IMR-90 (cell line): Measurements from ENCODE around the gene CA11. TPM values are rescaled to one million over a fixed set of nuclear protein-coding genes. Genes with fewer than 3 reads are reported as not detected.

ENCODE experiments used
- ATAC-seq: fragments of 200-7000 bp; cut with Tn5 transposase; 2 replicates; pipeline ENCODE4 v1.9.1; 2020; ENCODE audit warnings: low read depth, mild to moderate bottlenecking, moderate library complexity
- BruUV-seq: library from RNA; stranded (reverse); fragments of 400-500 nt; replicated peaks from 2 replicates; lab custom pipeline; 2021; lab: Mats Ljungman, UMichigan
- CTCF ChIA-PET: fragments of 300-600 bp; formaldehyde crosslinking; extraction: SDS; loops from one replicate; lab custom pipeline; 2021; ENCODE audit warnings: antibody characterized with exemption; lab: Yijun Ruan, JAX
- POLR2A ChIA-PET: fragments of 300-600 bp; sonication (Branson Sonifier 250); formaldehyde crosslinking; loops from one replicate; lab custom pipeline; 2022; ENCODE audit warnings: antibody characterized with exemption; ENCODE audit not compliant: unreplicated experiment; lab: Charles Lee
- DNase-seq: peaks from one replicate; pipeline ENCODE4 v3.0.0; 2013
- H2AFZ ChIP-seq: replicated peaks from 2 replicates; pipeline ENCODE3; 2013; ENCODE audit warnings: low read length, mild to moderate bottlenecking; ENCODE audit not compliant: poor library complexity
- H2AK5ac ChIP-seq: 2 replicates; pipeline ENCODE4 v1.6.1; 2013; ENCODE audit warnings: low read depth, low read length, inconsistent platforms
- H2AK9ac ChIP-seq: replicated peaks from 2 replicates; pipeline ENCODE3; 2013; ENCODE audit warnings: mild to moderate bottlenecking, low read depth, low read length, moderate library complexity; ENCODE audit not compliant: poor library complexity
- H2BK120ac ChIP-seq: 2 replicates; pipeline ENCODE4 v1.6.1; 2013; ENCODE audit warnings: low read depth, low read length, inconsistent platforms
- H2BK15ac ChIP-seq: 3 replicates; pipeline ENCODE4 v1.6.1; 2013; ENCODE audit warnings: low read depth, low read length, inconsistent platforms
- H2BK20ac ChIP-seq: 2 replicates; pipeline ENCODE4 v1.6.1; 2013; ENCODE audit warnings: low read depth, mild to moderate bottlenecking, inconsistent platforms, low read length, moderate library complexity
- H2BK5ac ChIP-seq: 2 replicates; pipeline ENCODE4 v1.6.1; 2013; ENCODE audit warnings: mild to moderate bottlenecking, low read depth, low read length, inconsistent platforms; ENCODE audit not compliant: poor library complexity, severe bottlenecking
- H3K14ac ChIP-seq: replicated peaks from 2 replicates; pipeline ENCODE4 v1.6.1; 2013; ENCODE audit warnings: low read depth, low read length, inconsistent platforms
- H3K18ac ChIP-seq: 2 replicates; pipeline ENCODE4 v1.6.1; 2013; ENCODE audit warnings: low read depth, low read length, control low read depth
- H3K23ac ChIP-seq: 2 replicates; pipeline ENCODE4 v1.6.1; 2013; ENCODE audit warnings: low read depth, low read length, inconsistent platforms
- H3K27ac ChIP-seq: 2 replicates; pipeline ENCODE4 v1.5.1; 2013; ENCODE audit warnings: mild to moderate bottlenecking, control low read depth, low read length; ENCODE audit not compliant: insufficient read depth
- H3K27me3 ChIP-seq: 2 replicates; pipeline ENCODE4 v1.6.1; 2013; ENCODE audit warnings: low read length; ENCODE audit not compliant: control insufficient read depth, insufficient read depth
- H3K36me3 ChIP-seq: 2 replicates; pipeline ENCODE4 v1.6.1; 2013; ENCODE audit warnings: low read length, mixed read lengths; ENCODE audit not compliant: control insufficient read depth, insufficient read depth
- H3K4ac ChIP-seq: 2 replicates; pipeline ENCODE4 v1.6.1; 2013; ENCODE audit warnings: low read depth, low read length, inconsistent platforms
- H3K4me1 ChIP-seq: 2 replicates; pipeline ENCODE4 v1.6.1; 2013; ENCODE audit warnings: low read length, mixed read lengths; ENCODE audit not compliant: control insufficient read depth, insufficient read depth
- H3K4me2 ChIP-seq: 2 replicates; pipeline ENCODE4 v1.6.1; 2013; ENCODE audit warnings: low read depth, mild to moderate bottlenecking, control low read depth, low read length, moderate library complexity
- H3K4me3 ChIP-seq: 2 replicates; pipeline ENCODE4 v1.5.1; 2013; ENCODE audit warnings: low read depth, mild to moderate bottlenecking, control low read depth, low read length, moderate library complexity; ENCODE audit not compliant: insufficient read depth
- H3K56ac ChIP-seq: 2 replicates; pipeline ENCODE4 v1.6.1; 2013; ENCODE audit warnings: low read length, inconsistent platforms; ENCODE audit not compliant: insufficient read depth; ENCODE audit errors: extremely low read depth
- H3K79me1 ChIP-seq, 2 experiments: 2 replicates each; pipeline ENCODE4 v1.6.1; 2013; ENCODE audit warnings: low read length in 2 of 2, inconsistent platforms in 1 of 2, low read depth in 1 of 2
- H3K9ac ChIP-seq: 2 replicates; pipeline ENCODE4 v1.6.1; 2013; ENCODE audit warnings: low read depth, low read length, control low read depth
- H3K9me1 ChIP-seq: 2 replicates; pipeline ENCODE4 v1.6.1; 2013; ENCODE audit warnings: low read length, inconsistent platforms; ENCODE audit not compliant: insufficient read depth
- H3K9me3 ChIP-seq: 2 replicates; pipeline ENCODE4 v1.6.1; 2013; ENCODE audit warnings: low read length; ENCODE audit not compliant: control insufficient read depth, insufficient read depth
- H4K20me1 ChIP-seq: 2 replicates; pipeline ENCODE4 v1.6.1; 2013; ENCODE audit warnings: low read length, inconsistent platforms; ENCODE audit not compliant: insufficient read depth
- H4K5ac ChIP-seq: 2 replicates; pipeline ENCODE4 v1.6.1; 2013; ENCODE audit warnings: mild to moderate bottlenecking, low read depth, low read length, control low read depth
- H4K8ac ChIP-seq, 2 experiments: 2 replicates each; pipeline ENCODE4 v1.6.1; 2013; ENCODE audit warnings: low read depth in 2 of 2, low read length in 2 of 2, control low read depth in 1 of 2, inconsistent platforms in 1 of 2
- H4K91ac ChIP-seq: 2 replicates; pipeline ENCODE4 v1.6.1; 2013; ENCODE audit warnings: low read depth, low read length, inconsistent platforms; ENCODE audit not compliant: insufficient read depth
- CEBPB ChIP-seq: IDR thresholded peaks from 2 replicates; pipeline ENCODE4 v1.6.1; 2012; ENCODE audit warnings: low read depth, low read length, improper control_type of control experiment
- ELK1 ChIP-seq: fragments of 150-350 bp; IDR thresholded peaks from 2 replicates; pipeline ENCODE4 v1.6.1; 2016; ENCODE audit warnings: low read depth, mild to moderate bottlenecking, low read length, moderate library complexity, borderline replicate concordance
- FOS ChIP-seq: fragments of 150-350 bp; IDR thresholded peaks from 2 replicates; pipeline ENCODE4 v1.6.1; 2016; ENCODE audit warnings: low read depth, low read length
- MAFK ChIP-seq: IDR thresholded peaks from 2 replicates; pipeline ENCODE4 v1.6.1; 2012; ENCODE audit warnings: low read depth, low read length, improper control_type of control experiment
- MXI1 ChIP-seq: IDR thresholded peaks from 2 replicates; pipeline ENCODE4 v1.6.1; 2012; ENCODE audit warnings: low read depth, mild to moderate bottlenecking, low read length, moderate library complexity, borderline replicate concordance
- SMC3 ChIP-seq: fragments of 150-350 bp; IDR thresholded peaks from 2 replicates; pipeline ENCODE4 v1.6.1; 2016; ENCODE audit warnings: low read depth, mild to moderate bottlenecking, antibody characterized with exemption, low read length, moderate library complexity
- WGBS, 2 experiments: methylation state at CpG; one replicate each; pipeline versions ENCODE4 v1.1.5 to v1.1.7; 2013; ENCODE audit warnings: missing lambda C conversion rate in 2 of 2; ENCODE audit not compliant: insufficient read length in 1 of 2; ENCODE audit errors: extremely low coverage in 2 of 2; 5-methylcytosine and 5-hydroxymethylcytosine counted together
- dilution Hi-C: fragments of 300-500 bp; cut with HindIII; formaldehyde crosslinking; loops from one replicate; pipeline ENCODE4 v1.14.3; 2018; ENCODE audit warnings: low sequenced_read_pairs; ENCODE audit not compliant: unreplicated experiment
- in situ Hi-C: fragments of 300-500 bp; cut with MboI; formaldehyde crosslinking; loops from 3 replicates; pipeline ENCODE4 v1.14.3; 2019; ENCODE audit warnings: low sequenced_read_pairs, inconsistent platforms, mixed read lengths
- intact Hi-C: fragments of 100-400 bp; cut with micrococcal nuclease; formaldehyde crosslinking; loops from 2 replicates; pipeline ENCODE4 v1.10.0; 2022
- polyA plus RNA-seq, 3 experiments: library from polyadenylated mRNA; depleted of rRNA; stranded (reverse); fragments of >200 nt; gene quantifications; 2 replicates each; pipeline ENCODE4 v1.2.3, GENCODE V29; 2012; ENCODE audit warnings: low replicate concordance in 1 of 3
- total RNA-seq: library from RNA; depleted of rRNA; stranded (reverse); fragments of >200 nt; gene quantifications from 2 replicates; pipeline ENCODE4 v1.2.3, GENCODE V29; 2012
- TF ChIP-seq, protein P1 (sequence below): conservative IDR thresholded peaks from 2 replicates; pipeline ENCODE4 v1.5.1; 2012; ENCODE audit warnings: mild to moderate bottlenecking, low read depth, low read length, improper control_type of control experiment

The CA11 gene
- total and polyA plus RNA-seq, 2 of the 4 experiments (the other 2 are of a cell fraction): 1.3 to 2.9 TPM

GRCh38 chr19:48669903-48670668 lies 24.1 kb upstream of the CA11 start:
- Histone ChIP-seq H3K27ac (no peak overlapping the region), H3K9ac (no peak overlapping the region), H2BK20ac (no peak overlapping the region), H2BK5ac (no peak overlapping the region), H3K18ac (no peak overlapping the region), H2AK5ac (no peak overlapping the region), H3K9me1 (no peaks in the 10 kb centered on the region), H4K91ac (no peak overlapping the region), H3K4ac (no peak overlapping the region), H3K79me1 (no peaks in the 10 kb centered on the region), H3K4me2 (no peak overlapping the region), H3K14ac (no peak overlapping the region), H2AFZ (no peak overlapping the region), H2BK15ac (no peak overlapping the region), H3K9me3 (no peaks in the 10 kb centered on the region), H3K56ac (no peak overlapping the region), H3K23ac (no peak overlapping the region), H3K4me1 (no peaks in the 10 kb centered on the region), H4K8ac (no peak overlapping the region), H2AK9ac (no peak overlapping the region), H3K27me3 (peaks cover 7% of the 10 kb centered on the region), H3K4me3 (no peak overlapping the region), H4K20me1 (no peaks in the 10 kb centered on the region), H4K5ac (no peak overlapping the region), H2BK120ac (no peak overlapping the region), H3K36me3 (no peaks in the 10 kb centered on the region)
- DNase-seq (no peak), ATAC-seq (no peak)
- intact Hi-C loops (no loop called here), in situ Hi-C loops (no loop called here), dilution Hi-C loops (no loop called here)
- TF ChIP-seq MAFK (no peak), CEBPB (no peak), FOS (no peak), ELK1 (no peak), SMC3 (no peak), MXI1 (no peak)
- TF ChIP-seq, protein P1, sequence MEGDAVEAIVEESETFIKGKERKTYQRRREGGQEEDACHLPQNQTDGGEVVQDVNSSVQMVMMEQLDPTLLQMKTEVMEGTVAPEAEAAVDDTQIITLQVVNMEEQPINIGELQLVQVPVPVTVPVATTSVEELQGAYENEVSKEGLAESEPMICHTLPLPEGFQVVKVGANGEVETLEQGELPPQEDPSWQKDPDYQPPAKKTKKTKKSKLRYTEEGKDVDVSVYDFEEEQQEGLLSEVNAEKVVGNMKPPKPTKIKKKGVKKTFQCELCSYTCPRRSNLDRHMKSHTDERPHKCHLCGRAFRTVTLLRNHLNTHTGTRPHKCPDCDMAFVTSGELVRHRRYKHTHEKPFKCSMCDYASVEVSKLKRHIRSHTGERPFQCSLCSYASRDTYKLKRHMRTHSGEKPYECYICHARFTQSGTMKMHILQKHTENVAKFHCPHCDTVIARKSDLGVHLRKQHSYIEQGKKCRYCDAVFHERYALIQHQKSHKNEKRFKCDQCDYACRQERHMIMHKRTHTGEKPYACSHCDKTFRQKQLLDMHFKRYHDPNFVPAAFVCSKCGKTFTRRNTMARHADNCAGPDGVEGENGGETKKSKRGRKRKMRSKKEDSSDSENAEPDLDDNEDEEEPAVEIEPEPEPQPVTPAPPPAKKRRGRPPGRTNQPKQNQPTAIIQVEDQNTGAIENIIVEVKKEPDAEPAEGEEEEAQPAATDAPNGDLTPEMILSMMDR: no peak
- BruUV-seq: no TSS peak
- WGBS, 2 experiments: 93% methylated on average over 9 of the region's 26 CpGs; no CpG with 5 or more reads in 1 of the 2 experiments
- ChIA-PET POLR2A (no interaction called here), CTCF (no interaction called here)
